GM21528 (cell line): ENCODE results near the gene SLC35F3.

Experiments
- ATAC-seq: cut with Tn5 transposase; IDR thresholded peaks from one replicate; pipeline ENCODE4 v1.9.1; 2021; ENCODE audit warnings: mild to moderate bottlenecking, moderate library complexity; ENCODE audit not compliant: unreplicated experiment, low FRiP score

The SLC35F3 gene

GRCh38 chr1:234331507-234331906 is 427.0 kb downstream of the SLC35F3 start:
- ATAC-seq, result no peak

- ATAC-seq, result no peak
These were observed 431.9 kb downstream of the SLC35F3 start for GRCh38 chr1:234336359-234336758.

- ATAC-seq, result no peak
These were observed 432.8 kb downstream of the SLC35F3 start for GRCh38 chr1:234337233-234337632.

GRCh38 chr1:234340528-234340927 is 436.1 kb downstream of the SLC35F3 start:
- ATAC-seq, result no peak

- no peak for ATAC-seq
These were observed 438.3 kb downstream of the SLC35F3 start for GRCh38 chr1:234342774-234343173.

- ATAC-seq, result no peak
These were observed 440.8 kb downstream of the SLC35F3 start for GRCh38 chr1:234345237-234345636.

- ATAC-seq, result no peak
These were observed 444.5 kb downstream of the SLC35F3 start for GRCh38 chr1:234348964-234349363.

GRCh38 chr1:234355782-234356510 is 451.5 kb downstream of the SLC35F3 start:
- ATAC-seq, result no peak

GRCh38 chr1:234356615-234357269 is 452.3 kb downstream of the SLC35F3 start:
- peak; percentile 74 for ATAC-seq

- no peak for ATAC-seq
These were observed 453.4 kb downstream of the SLC35F3 start for GRCh38 chr1:234357831-234358230.

GRCh38 chr1:234361102-234361603 is 456.7 kb downstream of the SLC35F3 start:
- no peak for ATAC-seq

- ATAC-seq, result no peak
These were observed 458.1 kb downstream of the SLC35F3 start for GRCh38 chr1:234362558-234362957.

- ATAC-seq, result no peak
These were observed 464.0 kb downstream of the SLC35F3 start for GRCh38 chr1:234368320-234369032.

- ATAC-seq, result no peak
These were observed 464.6 kb downstream of the SLC35F3 start for GRCh38 chr1:234369033-234369430.

GRCh38 chr1:234369784-234370183 is 465.3 kb downstream of the SLC35F3 start:
- ATAC-seq, result no peak

- ATAC-seq, result no peak
These were observed 466.9 kb downstream of the SLC35F3 start for GRCh38 chr1:234371414-234371813.

- ATAC-seq, result no peak
These were observed 467.7 kb downstream of the SLC35F3 start for GRCh38 chr1:234372011-234372757.

GRCh38 chr1:234373064-234373958 is 468.8 kb downstream of the SLC35F3 start, which contains the start of gene COA6:
Gene COA6 (plus strand): TSS chr1:234373456. CDS start chr1:234373467, 11 bp downstream.
- peak; percentile 96 for ATAC-seq

- no peak for ATAC-seq
These were observed 469.4 kb downstream of the SLC35F3 start for GRCh38 chr1:234373959-234374254.
